Left ventricle myocardium superior (tissue), 1 donor: Measurements from ENCODE around the gene NELL1. TPM values are rescaled to one million over a fixed set of nuclear protein-coding genes. Genes with fewer than 3 reads are reported as not detected.
"Not testable (repeated sequence)": the region's sequence is repeated elsewhere in the genome, so short reads cannot be mapped to it uniquely, and the experiment has no call there.

Experiments
- ATAC-seq: fragments of 200-7000 bp; cut with Tn5 transposase; one replicate; pipeline ENCODE4 v1.9.1; 2020; ENCODE audit warnings: mild to moderate bottlenecking, moderate library complexity
- DNase-seq: peaks from one replicate; pipeline ENCODE4 v3.0.0-alpha.2; 2020
- intact Hi-C: fragments of 100-400 bp; cut with micrococcal nuclease; formaldehyde crosslinking; loops from one replicate; pipeline ENCODE4 v1.11.0; 2022
- total RNA-seq: library from RNA; stranded (reverse); fragmentation: NEBNext Ultra II Directional; extraction: Animal tissue kit (Norgen Biotek cat#: 25700); gene quantifications from one replicate; pipeline ENCODE4 v1.2.1, GENCODE V29; 2021
- donor health status: DM: no; HTN: yes; CAD: no; lungs with severe emphysema.

NELL1 gene
- total RNA-seq, 1 donor from 2014 or later = not detected

GRCh38 chr11:21250196-21250595 is 580.8 kb downstream of the NELL1 start:
- intact Hi-C loops = no loop called here
- ATAC-seq (no peak), DNase-seq (no peak)

GRCh38 chr11:21254055-21254454 is 584.7 kb downstream of the NELL1 start:
- ATAC-seq (no peak), DNase-seq (no peak)
- intact Hi-C loops = no loop called here

- DNase-seq (no peak), ATAC-seq (no peak)
- intact Hi-C loops = no loop called here
Observed at GRCh38 chr11:21254790-21255189, 585.4 kb downstream of the NELL1 start.

GRCh38 chr11:21257461-21257860 is 588.1 kb downstream of the NELL1 start:
- no peak for ATAC-seq
- DNase-seq = no peak

GRCh38 chr11:21258414-21258813 is 589.0 kb downstream of the NELL1 start:
- ATAC-seq (no peak), DNase-seq (no peak)
- intact Hi-C loops = no loop called here

More at GRCh38 chr11:21257461-21257860, 588.1 kb downstream of the NELL1 start:
- intact Hi-C loops = no loop called here

- intact Hi-C loops = no loop called here
- ATAC-seq = no peak
- DNase-seq = no peak
Observed at GRCh38 chr11:21260101-21260500, 590.7 kb downstream of the NELL1 start.

- intact Hi-C loops = no loop called here
- no peak for ATAC-seq
- DNase-seq = no peak
Observed at GRCh38 chr11:21262992-21263391, 593.6 kb downstream of the NELL1 start.

GRCh38 chr11:21264125-21264524 is 594.7 kb downstream of the NELL1 start:
- DNase-seq = no peak
- ATAC-seq = no peak
- intact Hi-C loops = no loop called here

GRCh38 chr11:21268036-21268435 is 598.6 kb downstream of the NELL1 start:
- ATAC-seq (no peak), DNase-seq (no peak)
- intact Hi-C loops = no loop called here

GRCh38 chr11:21272139-21272538 is 602.8 kb downstream of the NELL1 start:
- intact Hi-C loops, DNase-seq, ATAC-seq: not testable (repeated sequence)

- no peak for ATAC-seq
- DNase-seq = no peak
- intact Hi-C loops = no loop called here
Observed at GRCh38 chr11:21278840-21279239, 609.5 kb downstream of the NELL1 start.

GRCh38 chr11:21285104-21285503 is 615.7 kb downstream of the NELL1 start:
- no peak for ATAC-seq
- intact Hi-C loops = no loop called here
- DNase-seq = no peak

- intact Hi-C loops = loop anchor here (10.0 kb wide), 1 partner anchor 155 kb away; no protein-coding TSS in a partner anchor
- DNase-seq = no peak
- no peak for ATAC-seq
Observed at GRCh38 chr11:21289686-21290085, 620.3 kb downstream of the NELL1 start.

- intact Hi-C loops = loop anchor here (10.0 kb wide), 1 partner anchor 161 kb away; no protein-coding TSS in a partner anchor
- no peak for ATAC-seq
- no peak for DNase-seq
Observed at GRCh38 chr11:21295508-21295907, 626.1 kb downstream of the NELL1 start.

- ATAC-seq (no peak), DNase-seq (no peak)
- intact Hi-C loops = no loop called here
Observed at GRCh38 chr11:21301981-21302380, 632.6 kb downstream of the NELL1 start.

- intact Hi-C loops = no loop called here
- ATAC-seq (no peak), DNase-seq (no peak)
Observed at GRCh38 chr11:21306739-21307358, 637.5 kb downstream of the NELL1 start.

GRCh38 chr11:21307874-21308273 is 638.5 kb downstream of the NELL1 start:
- intact Hi-C loops = no loop called here
- DNase-seq (no peak), ATAC-seq (no peak)

- intact Hi-C loops = no loop called here
- DNase-seq (no peak), ATAC-seq (no peak)
Observed at GRCh38 chr11:21316591-21316990, 647.2 kb downstream of the NELL1 start.

- DNase-seq = no peak
- ATAC-seq = no peak
- intact Hi-C loops = no loop called here
Observed at GRCh38 chr11:21321072-21321471, 651.7 kb downstream of the NELL1 start.

GRCh38 chr11:21321530-21321929 is 652.1 kb downstream of the NELL1 start:
- ATAC-seq = no peak
- intact Hi-C loops = no loop called here

GRCh38 chr11:21323617-21324016 is 654.2 kb downstream of the NELL1 start:
- intact Hi-C loops = no loop called here
- no peak for DNase-seq
- ATAC-seq = no peak

More at GRCh38 chr11:21321530-21321929, 652.1 kb downstream of the NELL1 start:
- DNase-seq = no peak
